T1000 (cell line): ENCODE measurements around the gene SUGT1.
"Not testable (repeated sequence)": the region's sequence is repeated elsewhere in the genome, so short reads cannot be mapped to it uniquely, and the experiment has no call there.

Experiments used
- DNase-seq: peaks from one replicate; lab custom pipeline; 2025; ENCODE audit warnings: mixed read lengths; lab: John Stamatoyannopoulos, UW

The SUGT1 gene

GRCh38 chr13:52669677-52670076, 17.0 kb downstream of the SUGT1 start:
- DNase-seq, result no peak

- DNase-seq, result no peak
Observed at GRCh38 chr13:52670726-52671125, 18.1 kb downstream of the SUGT1 start.

GRCh38 chr13:52673465-52673864, 20.8 kb downstream of the SUGT1 start:
- no peak for DNase-seq

DNA sequence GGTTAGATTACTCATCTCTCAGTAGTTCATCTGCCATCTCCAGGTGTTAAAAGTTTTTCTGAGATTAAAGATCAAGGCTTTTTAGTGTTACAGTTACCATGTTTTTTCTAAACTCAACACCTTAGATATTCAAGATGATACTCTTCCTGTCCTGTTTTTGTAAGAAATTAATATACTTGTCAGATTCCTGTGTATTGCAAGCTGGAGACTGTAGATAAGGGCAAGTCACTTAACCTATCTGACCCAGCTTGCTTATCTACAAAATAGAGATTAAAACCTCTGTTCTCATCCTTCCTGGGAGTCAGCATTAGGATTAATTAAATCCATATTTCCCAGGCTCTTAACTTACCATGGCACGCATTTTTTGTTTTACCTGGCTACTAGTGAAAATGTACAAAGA, 25.2 kb downstream of the SUGT1 start:
- DNase-seq, result no peak

DNA sequence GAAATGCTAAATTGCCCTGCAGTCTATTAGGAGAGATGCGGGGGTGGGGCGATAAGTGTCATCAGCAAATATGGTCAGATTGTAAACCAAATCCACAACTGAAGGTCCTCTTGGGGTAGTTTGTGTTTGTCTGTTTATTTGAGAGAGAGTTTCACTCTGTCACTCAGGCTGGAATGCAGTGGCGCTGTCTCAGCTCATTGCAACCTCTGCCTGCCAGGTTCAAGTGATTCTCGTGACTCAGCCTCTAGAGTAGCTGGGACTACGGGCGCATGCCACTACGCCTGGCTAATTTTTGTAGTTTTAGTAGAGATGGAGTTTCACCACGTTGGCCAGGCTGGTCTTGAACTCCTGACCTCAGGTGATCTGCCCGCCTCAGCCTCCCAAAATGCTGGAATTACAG, 33.2 kb downstream of the SUGT1 start:
- not testable (repeated sequence) for DNase-seq

DNA sequence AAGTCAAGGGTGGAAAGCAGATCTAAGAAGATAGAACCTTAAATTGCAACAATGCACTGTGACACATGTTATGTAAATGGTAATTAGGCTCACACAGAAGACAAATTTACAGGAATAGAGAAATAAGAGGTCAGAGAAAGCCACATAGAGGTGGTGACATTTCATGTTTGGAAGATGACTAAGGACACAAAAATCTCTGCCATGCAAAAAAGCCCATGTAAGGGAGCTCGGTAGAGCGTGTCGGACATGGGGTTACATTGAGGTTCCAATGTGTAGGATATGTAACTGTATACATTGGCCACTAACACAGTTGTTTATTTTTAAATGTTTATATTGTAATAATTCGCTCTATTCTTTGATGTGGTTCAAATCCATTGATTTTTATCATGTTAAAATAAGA, 33.7 kb downstream of the SUGT1 start:
- DNase-seq, result no peak

DNA sequence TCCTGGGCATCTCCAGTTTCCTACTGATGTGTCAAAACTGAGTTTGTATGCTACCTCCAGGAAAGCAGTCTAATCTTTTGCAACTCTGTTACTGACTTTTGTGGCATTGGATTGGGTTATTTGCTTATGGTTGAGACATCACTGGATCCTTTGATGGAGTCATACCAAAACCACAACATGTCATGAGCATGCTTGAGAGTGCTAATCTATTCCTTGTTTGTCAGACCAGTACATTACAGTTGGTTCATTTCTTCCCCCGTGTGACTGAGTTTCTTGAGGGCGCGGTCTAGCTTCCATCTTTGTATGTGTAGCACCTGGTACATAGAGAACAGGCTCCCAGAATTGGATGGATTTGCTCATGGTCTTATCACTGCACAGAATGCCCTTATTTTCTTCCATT, 43.2 kb downstream of the SUGT1 start:
- no peak for DNase-seq

- DNase-seq, result no peak
Observed at GRCh38 chr13:52696566-52696965, 43.9 kb downstream of the SUGT1 start.

DNA sequence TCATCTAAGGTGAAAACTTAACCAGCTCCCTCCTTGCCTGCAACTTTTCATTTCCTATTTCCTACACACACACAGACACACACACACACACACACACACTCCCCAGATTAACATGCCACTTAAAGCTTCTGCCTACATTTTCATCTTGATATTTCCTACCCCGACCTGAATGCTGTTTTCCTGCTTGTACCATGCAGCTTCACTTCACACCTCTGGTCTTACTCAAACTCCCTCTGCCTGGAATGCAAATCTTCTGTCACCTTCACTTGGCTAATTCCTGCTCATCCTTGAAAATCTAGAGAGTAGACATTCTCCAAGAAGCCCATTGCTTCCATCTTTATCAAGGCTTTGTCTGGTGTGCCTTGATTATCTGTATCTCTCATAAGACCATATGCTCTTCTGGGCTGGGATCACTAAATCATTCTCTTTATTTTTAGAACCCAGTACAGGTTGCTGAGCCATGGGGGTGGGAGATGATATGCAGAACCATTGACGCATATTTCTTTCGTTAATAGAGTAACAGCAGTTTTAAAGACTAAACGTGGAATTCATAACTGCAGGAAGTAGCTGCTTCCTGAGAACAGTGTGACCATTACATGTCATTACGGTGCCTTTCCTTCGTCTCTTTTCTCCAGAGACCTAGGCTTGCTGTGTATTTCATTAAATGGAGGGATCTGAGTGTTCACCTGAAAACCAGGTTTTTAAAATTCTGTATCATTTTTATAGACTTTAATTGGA, 49.3 kb downstream of the SUGT1 start:
- no peak for DNase-seq

DNA sequence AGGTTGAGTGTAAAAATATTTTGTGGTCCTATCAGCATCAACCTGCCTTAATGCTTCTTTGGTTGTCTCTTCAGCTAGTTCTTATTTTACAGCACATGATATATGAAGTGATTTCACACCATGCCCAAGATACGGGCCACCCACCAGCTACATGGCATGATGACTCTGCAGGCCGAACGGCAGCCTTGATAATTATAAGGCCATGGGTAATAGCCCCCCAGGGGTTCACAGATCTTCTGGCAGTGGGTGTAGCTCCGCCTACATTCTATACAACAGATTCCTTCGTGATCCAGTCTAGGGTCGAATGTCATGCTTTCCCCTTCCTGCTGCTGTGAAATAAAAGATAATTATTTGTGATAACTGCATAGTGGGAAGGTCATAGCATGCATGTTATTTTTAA, 50.8 kb downstream of the SUGT1 start:
- DNase-seq, result no peak

DNA sequence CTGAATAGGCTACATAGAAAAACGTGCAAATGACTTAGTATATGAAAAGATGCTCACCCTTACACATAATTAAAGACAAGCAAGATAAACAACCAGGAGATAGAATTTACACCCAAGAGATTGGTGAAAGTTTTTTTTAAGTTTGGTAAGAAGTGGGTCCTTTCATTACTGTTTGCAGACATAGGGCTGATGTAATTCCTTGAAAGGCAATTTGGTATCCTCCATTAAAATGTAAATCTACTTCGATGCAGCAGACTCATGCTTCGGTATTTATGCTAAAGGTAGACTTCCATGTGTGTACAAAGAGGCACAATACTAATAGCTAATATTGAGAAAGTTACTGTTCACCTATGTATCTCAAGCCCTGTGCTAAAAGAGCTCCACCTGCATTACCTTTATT, 53.4 kb downstream of the SUGT1 start:
- DNase-seq, result no peak

- DNase-seq, result no peak
Observed at GRCh38 chr13:52707375-52707774, 54.7 kb downstream of the SUGT1 start.

DNA sequence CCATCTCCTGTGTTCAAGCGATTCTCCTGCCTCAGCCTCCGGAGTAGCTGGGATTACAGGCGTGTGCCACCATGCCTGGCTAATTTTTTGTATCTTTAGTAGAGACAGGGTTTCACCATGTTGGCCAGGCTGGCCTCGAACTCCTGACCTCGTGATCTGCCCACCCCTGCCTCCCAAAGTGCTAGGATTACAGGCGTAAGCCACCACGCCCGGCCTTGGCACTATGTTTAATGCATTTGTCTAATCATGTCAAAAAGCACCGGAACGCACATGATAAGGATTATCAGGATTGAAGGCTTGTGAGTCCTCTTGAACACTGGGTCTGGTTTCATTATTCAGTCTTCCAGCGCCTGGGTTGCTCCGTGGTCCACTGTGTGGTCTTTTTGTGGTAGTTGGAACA, 55.6 kb downstream of the SUGT1 start:
- not testable (repeated sequence) for DNase-seq

- DNase-seq, result no peak
Observed at GRCh38 chr13:52711286-52711685, 58.6 kb downstream of the SUGT1 start.

DNA sequence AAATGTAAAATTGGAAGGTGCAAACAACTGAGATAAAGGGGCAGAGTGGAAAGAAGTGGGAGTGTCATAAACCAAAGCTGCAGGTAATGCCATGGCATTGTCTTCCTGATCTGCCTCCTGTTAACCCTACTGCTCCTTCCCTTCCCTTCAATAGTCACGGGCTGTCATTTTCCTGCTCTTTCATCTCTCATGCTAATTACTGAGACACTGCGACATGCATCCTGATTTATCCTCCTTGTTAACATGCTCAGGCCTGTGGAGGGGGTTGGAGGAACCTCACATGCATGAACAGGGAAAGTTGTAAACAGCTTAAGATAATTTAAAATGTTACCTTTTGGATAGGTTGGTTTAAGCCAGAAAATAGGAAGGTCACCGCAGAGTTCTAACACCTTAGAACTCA, 59.7 kb downstream of the SUGT1 start:
- DNase-seq, result no peak

GRCh38 chr13:52713894-52714293, 61.3 kb downstream of the SUGT1 start:
- DNase-seq, result no peak

GRCh38 chr13:52720904-52721303, 68.3 kb downstream of the SUGT1 start:
- not testable (repeated sequence) for DNase-seq

GRCh38 chr13:52721356-52721755, 68.7 kb downstream of the SUGT1 start:
- DNase-seq, result not testable (repeated sequence)

GRCh38 chr13:52723181-52723580, 70.5 kb downstream of the SUGT1 start:
- DNase-seq, result no peak

DNA sequence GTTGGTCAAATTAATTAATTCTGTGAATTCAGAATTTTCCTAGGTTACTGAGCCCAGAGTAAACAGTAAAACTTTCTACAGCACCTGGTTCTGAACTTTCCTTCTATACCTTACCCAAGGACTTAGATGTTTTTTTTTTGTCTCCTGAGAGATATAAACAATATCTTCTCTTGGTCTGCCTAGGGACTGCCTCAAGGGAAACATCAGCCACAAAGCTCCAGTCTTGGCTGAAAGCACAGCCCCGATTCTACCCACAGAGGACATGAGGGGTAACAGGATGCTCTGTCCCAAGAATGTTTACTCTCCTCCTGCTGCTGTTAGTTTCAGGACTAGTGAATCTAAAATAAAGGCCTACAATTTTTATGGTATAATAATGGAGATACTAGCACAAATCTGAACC, 72.7 kb downstream of the SUGT1 start:
- DNase-seq, result no peak

GRCh38 chr13:52726258-52726657, 73.6 kb downstream of the SUGT1 start:
- DNase-seq, result no peak

DNA sequence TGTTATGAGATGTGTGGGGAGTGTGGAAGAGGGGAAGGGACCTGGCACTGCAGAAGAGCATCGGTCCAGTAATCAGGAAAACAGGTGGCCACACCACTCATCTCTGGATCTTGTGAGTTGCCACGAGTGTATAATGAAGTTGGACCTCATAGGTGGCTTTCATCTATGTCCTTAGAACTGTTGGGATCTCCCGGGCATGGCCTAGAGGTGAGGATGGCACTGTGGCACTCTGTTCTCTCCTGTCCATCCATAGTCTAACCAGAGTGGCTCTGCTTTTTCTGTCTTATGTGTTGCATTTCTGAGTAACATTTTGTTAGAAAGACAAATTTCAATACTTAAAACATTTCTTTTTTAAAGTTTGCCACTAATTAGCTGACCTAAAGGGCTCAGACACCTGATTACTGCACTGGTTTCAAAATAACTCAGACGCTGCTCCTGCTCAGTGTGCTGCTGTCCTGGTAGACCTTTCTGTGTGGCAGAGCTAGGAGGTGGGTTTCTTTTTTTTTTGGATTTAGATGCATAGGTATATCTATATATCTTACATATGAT, 81.5 kb downstream of the SUGT1 start:
- DNase-seq, result no peak

DNA sequence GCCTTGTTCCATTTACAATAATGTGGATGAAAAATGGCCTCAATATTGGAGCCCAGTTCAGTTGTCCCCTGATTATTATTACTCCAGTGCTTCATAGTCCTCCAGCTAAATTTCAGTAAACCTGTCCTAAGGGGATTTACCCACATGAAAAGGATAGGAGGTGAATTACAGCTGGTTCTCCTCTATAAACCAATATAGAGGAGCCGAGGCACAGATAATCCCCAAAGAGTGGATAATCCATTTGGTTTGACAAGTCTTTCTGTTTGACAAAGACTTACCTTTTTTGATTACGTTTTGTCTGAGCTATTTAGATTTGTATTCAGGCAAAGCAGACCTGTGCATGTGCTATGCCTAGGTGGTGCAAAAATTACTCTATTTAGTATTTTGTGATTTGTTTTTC, 84.3 kb downstream of the SUGT1 start:
- DNase-seq, result no peak

DNA sequence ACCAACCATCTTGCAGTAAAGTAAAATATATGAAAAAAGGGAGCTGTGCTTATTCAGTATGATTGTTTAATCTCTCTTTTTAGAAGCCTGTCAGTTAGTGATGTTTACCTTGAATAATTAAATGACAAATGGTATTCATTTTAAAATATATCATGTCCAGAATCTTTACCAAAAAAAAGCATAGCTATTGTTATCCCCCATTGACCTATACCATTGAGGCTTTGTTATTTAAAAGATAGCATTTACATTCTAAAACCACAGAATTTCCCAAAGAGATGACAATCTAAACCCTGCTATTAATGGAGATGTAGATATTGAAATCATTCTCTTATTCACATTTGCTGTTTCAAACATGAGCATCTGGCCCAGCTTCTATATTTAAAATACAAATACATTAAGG, 84.8 kb downstream of the SUGT1 start:
- DNase-seq, result no peak
